Type B pancreatic cell (in vitro differentiated cells): ENCODE measurements around the gene SPEM3. TPM values are rescaled to one million over a fixed set of nuclear protein-coding genes. Genes with fewer than 3 reads are reported as not detected.

Source experiments
- DNase-seq: peaks from one replicate; pipeline ENCODE4 v3.0.0; 2021; ENCODE audit warnings: mixed read lengths; ENCODE audit not compliant: unreplicated experiment; ENCODE audit errors: extremely low spot score
- H3K27ac Mint-ChIP-seq: 2 replicates; pipeline ENCODE4 v1.8.0; 2021; ENCODE audit warnings: mild to moderate bottlenecking, mixed read lengths
- H3K27me3 Mint-ChIP-seq: 2 replicates; pipeline ENCODE4 v1.8.0; 2021; ENCODE audit warnings: mixed read lengths
- H3K36me3 Mint-ChIP-seq: 2 replicates; pipeline ENCODE4 v1.8.0; 2021; ENCODE audit warnings: mixed read lengths
- H3K4me1 Mint-ChIP-seq: one replicate; pipeline ENCODE4 v1.8.0; 2021; ENCODE audit warnings: mixed read lengths; ENCODE audit not compliant: unreplicated experiment
- H3K4me3 Mint-ChIP-seq: 2 replicates; pipeline ENCODE4 v1.8.0; 2021; ENCODE audit warnings: mild to moderate bottlenecking, mixed read lengths
- H3K9me3 Mint-ChIP-seq: 2 replicates; pipeline ENCODE4 v1.8.0; 2021; ENCODE audit warnings: mixed read lengths
- CTCF ChIP-seq: fragments of 200-600 bp; sonication (generic); conservative IDR thresholded peaks from 2 replicates; pipeline ENCODE4 v1.5.0; 2021; ENCODE audit warnings: antibody characterized with exemption, mild to moderate bottlenecking
- total RNA-seq: library from RNA; stranded (reverse); gene quantifications from 2 replicates; pipeline ENCODE4 v1.2.1, GENCODE V29; 2021; ENCODE audit warnings: low replicate concordance

The SPEM3 gene
- total RNA-seq, 1 donor from 2014 or later = not detected

GRCh38 chr17:7438656-7439460 is 10.2 kb downstream of the SPEM3 start:
- H3K27me3 Mint-ChIP-seq = peaks cover 60% of the 10 kb centered on the region

GRCh38 chr17:7439462-7440112 is 10.9 kb downstream of the SPEM3 start, which contains the start of gene FGF11:
TSS of gene FGF11 (plus strand) at chr17:7439512. CDS start at chr17:7439621, 109 bp downstream.
- Mint-ChIP-seq H3K4me3 (peak within 1 kb of the TSS; percentile 93), H3K27me3 (peaks cover 64% of the 10 kb centered on the region), H3K36me3 (peaks cover 4% of the 10 kb centered on the region), H3K27ac (peak within 1 kb of the TSS; percentile 86), H3K9me3 (no peaks in the 10 kb centered on the region), H3K4me1 (peaks cover 30% of the 10 kb centered on the region)
- TF ChIP-seq CTCF = no peak
- DNase-seq = no peak

More at GRCh38 chr17:7438656-7439460, 10.2 kb downstream of the SPEM3 start:
- Mint-ChIP-seq H3K27ac (peak overlapping the region; percentile 86), H3K36me3 (peaks cover 4% of the 10 kb centered on the region), H3K9me3 (no peaks in the 10 kb centered on the region), H3K4me1 (peaks cover 30% of the 10 kb centered on the region), H3K4me3 (peak overlapping the region; percentile 92)
- DNase-seq = no peak
- TF ChIP-seq CTCF = no peak

GRCh38 chr17:7440113-7440833 is 11.6 kb downstream of the SPEM3 start:
- no peaks in the 10 kb centered on the region for H3K9me3 Mint-ChIP-seq
- H3K4me1 Mint-ChIP-seq = peaks cover 26% of the 10 kb centered on the region
- TF ChIP-seq CTCF = no peak
- H3K4me3 Mint-ChIP-seq = peak overlapping the region; percentile 93
- H3K27me3 Mint-ChIP-seq = peaks cover 63% of the 10 kb centered on the region
- peak overlapping the region; percentile 86 for H3K27ac Mint-ChIP-seq
- peaks cover 4% of the 10 kb centered on the region for H3K36me3 Mint-ChIP-seq
- DNase-seq = no peak

GRCh38 chr17:7440834-7441195 is 12.2 kb downstream of the SPEM3 start:
- TF ChIP-seq CTCF = peak; percentile 51
- DNase-seq = no peak
- H3K4me1 Mint-ChIP-seq = peaks cover 29% of the 10 kb centered on the region
- H3K36me3 Mint-ChIP-seq = peaks cover 5% of the 10 kb centered on the region
- H3K9me3 Mint-ChIP-seq = no peaks in the 10 kb centered on the region
- peak overlapping the region; percentile 93 for H3K4me3 Mint-ChIP-seq
- H3K27me3 Mint-ChIP-seq = peaks cover 65% of the 10 kb centered on the region
- peak overlapping the region; percentile 86 for H3K27ac Mint-ChIP-seq

GRCh38 chr17:7441266-7441665 is 12.6 kb downstream of the SPEM3 start:
- Mint-ChIP-seq H3K36me3 (peaks cover 7% of the 10 kb centered on the region), H3K27ac (peak overlapping the region; percentile 86), H3K27me3 (peaks cover 65% of the 10 kb centered on the region), H3K4me1 (peaks cover 32% of the 10 kb centered on the region), H3K9me3 (no peaks in the 10 kb centered on the region), H3K4me3 (peak overlapping the region; percentile 93)
- no peak for DNase-seq
- no peak for TF ChIP-seq CTCF
